HG02885 (cell line): ENCODE data around the gene CCSER1.
"Not testable (repeated sequence)": the region's sequence is repeated elsewhere in the genome, so short reads cannot be mapped to it uniquely, and the experiment has no call there.

Experiments
- ATAC-seq: cut with Tn5 transposase; IDR thresholded peaks from one replicate; pipeline ENCODE4 v1.9.1; 2021; ENCODE audit warnings: mild to moderate bottlenecking; ENCODE audit not compliant: unreplicated experiment, poor library complexity

The CCSER1 gene

GRCh38 chr4:91185061-91185460 lies 1057.9 kb downstream of the CCSER1 start:
- not testable (repeated sequence) for ATAC-seq

GRCh38 chr4:91198951-91199350 lies 1071.8 kb downstream of the CCSER1 start:
- ATAC-seq = no peak

- no peak for ATAC-seq
Measured at GRCh38 chr4:91207535-91207934, 1080.3 kb downstream of the CCSER1 start.

GRCh38 chr4:91212211-91212610 lies 1085.0 kb downstream of the CCSER1 start:
- no peak for ATAC-seq

- ATAC-seq = not testable (repeated sequence)
Measured at GRCh38 chr4:91217831-91218403, 1090.7 kb downstream of the CCSER1 start.

- ATAC-seq = no peak
Measured at GRCh38 chr4:91220315-91220714, 1093.1 kb downstream of the CCSER1 start.

DNA sequence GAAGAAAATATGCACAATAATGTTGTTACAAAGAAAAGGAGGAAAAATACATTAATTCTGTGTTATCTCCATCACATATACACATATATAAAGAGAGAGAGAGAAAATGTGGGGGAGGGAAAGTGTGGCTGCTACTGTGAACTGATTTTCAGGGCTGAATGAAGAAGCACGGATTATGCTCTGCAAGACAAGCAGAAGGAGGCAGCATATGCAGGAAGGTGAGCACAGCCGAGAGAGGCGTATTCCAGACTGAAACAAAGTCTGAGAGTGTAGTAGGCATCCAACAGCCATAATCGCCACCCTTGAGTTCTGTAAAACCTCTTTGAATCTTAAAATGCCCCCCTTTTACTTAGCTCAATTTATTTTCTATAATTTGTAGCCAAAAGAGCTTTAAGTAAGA lies 1094.8 kb downstream of the CCSER1 start:
- ATAC-seq = no peak

DNA sequence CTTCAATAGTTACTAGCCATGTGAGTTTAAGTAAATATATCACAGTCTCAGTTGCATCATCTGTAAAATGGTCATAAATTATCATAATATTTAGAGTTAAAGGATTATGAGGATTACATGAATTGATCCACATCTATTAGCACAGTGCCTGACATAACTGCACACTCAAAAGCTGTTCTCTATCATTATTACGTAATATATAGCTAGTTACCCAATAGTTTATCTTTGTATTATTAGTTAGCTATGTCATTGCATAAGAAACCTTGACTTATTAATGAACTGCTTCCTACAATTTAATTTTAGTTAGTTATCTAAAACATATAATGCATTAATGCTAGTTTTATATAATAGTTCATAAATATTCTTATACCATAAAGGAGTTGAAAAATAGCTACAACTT lies 1099.7 kb downstream of the CCSER1 start:
- ATAC-seq = no peak

DNA sequence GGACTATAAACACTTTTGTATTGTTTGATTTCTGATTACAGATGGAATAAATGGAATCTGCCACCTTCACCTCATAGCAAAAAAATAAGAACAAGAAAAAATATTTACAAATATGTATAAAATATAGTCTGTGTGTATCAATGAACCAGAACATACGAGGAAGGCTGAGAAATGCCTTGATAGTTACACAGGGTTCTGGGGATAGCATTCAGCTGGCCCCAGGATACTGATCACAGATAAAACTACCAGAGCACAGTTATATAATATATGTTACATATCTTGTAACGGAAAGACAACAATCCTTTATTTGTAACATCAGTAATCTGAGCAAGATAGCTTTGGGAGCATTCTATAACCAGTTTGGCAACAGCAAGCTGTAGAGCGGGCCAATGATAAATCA lies 1101.5 kb downstream of the CCSER1 start:
- ATAC-seq = no peak

DNA sequence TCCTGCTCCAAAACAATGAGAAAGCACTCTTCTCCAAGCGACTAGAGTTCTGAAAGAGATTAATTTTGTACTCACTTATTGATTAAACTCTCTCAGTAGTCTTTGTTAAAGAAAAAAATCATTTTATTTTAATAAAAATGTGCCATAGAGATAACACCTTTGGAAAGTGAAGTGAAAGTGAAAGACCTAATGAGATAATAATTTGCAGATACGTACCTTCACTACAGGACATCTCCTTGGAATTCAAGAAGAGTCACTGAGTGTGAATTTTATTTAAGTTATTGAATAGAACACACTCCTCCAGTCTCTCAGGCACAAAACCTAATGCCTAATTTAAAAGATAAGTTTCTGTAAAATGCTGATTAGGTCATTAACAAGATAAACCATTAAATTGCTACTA lies 1106.0 kb downstream of the CCSER1 start:
- ATAC-seq = no peak

- ATAC-seq = no peak
Measured at GRCh38 chr4:91243132-91243531, 1115.9 kb downstream of the CCSER1 start.

- no peak for ATAC-seq
Measured at GRCh38 chr4:91256043-91256442, 1128.8 kb downstream of the CCSER1 start.

DNA sequence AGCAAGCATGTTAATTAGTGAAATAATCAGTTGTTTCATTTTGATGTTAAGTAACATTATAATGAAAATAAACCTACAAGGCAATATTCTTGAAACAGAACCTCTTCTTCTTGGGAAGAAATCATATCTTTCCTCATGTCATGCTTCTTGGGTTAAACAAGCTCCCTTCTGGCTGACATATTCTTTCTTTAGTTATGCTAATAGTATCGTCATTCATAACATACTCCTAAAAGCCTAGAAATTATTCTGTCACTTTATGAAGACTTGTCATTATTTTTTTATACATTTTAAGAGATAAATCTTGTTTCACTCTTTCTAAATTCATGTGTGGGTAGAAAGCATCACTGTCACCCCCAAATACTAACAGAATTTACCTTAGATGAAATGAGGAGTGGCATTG lies 1129.6 kb downstream of the CCSER1 start:
- no peak for ATAC-seq

DNA sequence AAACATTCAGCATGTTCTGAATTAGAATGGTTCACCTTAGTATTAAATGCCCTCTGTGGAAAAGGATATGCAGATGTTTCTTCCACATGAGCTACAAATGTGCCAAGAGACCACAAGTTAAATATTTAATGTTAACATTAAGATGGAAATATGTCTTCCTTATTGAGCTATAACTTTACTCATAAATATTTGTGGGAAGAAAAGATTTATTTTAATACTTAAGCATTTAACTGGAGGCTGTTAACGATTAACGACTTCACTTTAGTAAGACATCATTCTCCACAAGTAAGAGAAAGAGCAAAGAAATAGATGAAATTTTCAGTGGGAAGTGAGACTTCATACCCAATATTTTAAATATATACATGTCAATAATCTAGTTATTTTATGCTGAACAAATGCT lies 1130.5 kb downstream of the CCSER1 start:
- ATAC-seq = no peak

DNA sequence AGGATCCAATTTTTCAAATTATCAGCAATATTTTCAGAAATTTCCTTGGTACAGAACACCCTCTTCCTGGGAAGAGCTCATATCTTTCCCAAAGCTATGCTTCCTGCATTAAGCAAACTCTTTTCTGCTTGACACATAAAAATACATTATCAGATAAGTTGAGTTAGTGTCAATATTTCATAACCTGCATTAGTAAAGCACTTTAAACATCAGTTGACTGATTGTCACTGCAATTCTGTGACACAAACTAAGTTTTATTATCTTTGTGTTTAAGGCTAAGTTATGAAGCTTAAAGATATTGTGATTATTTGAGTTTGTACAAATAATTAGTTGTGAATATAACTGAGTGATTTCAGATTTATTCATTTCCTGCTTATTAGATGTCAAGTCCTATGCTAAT lies 1131.1 kb downstream of the CCSER1 start:
- no peak for ATAC-seq

- ATAC-seq = no peak
Measured at GRCh38 chr4:91267543-91267942, 1140.3 kb downstream of the CCSER1 start.

DNA sequence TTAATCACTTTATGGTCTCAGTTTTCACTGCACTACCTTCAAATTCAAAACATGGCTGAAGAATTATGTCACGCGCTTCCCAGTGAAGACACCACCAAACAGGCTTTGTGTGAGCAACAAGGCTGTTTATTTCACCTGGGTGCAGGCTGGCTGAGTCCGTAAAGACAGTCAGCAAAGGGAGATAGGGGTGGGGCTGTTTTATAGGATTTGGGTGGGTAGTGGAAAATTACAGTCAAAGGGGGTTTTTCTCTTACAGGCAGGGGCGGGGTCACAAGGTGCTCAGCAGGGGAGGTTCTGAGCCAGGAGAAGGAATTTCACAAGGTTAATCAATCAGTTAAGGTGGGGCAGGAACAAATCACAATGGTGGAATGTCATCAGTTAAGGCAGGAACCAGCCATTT lies 1141.3 kb downstream of the CCSER1 start:
- not testable (repeated sequence) for ATAC-seq

GRCh38 chr4:91268913-91269312 lies 1141.7 kb downstream of the CCSER1 start:
- ATAC-seq = no peak

GRCh38 chr4:91279899-91280298 lies 1152.7 kb downstream of the CCSER1 start:
- no peak for ATAC-seq

DNA sequence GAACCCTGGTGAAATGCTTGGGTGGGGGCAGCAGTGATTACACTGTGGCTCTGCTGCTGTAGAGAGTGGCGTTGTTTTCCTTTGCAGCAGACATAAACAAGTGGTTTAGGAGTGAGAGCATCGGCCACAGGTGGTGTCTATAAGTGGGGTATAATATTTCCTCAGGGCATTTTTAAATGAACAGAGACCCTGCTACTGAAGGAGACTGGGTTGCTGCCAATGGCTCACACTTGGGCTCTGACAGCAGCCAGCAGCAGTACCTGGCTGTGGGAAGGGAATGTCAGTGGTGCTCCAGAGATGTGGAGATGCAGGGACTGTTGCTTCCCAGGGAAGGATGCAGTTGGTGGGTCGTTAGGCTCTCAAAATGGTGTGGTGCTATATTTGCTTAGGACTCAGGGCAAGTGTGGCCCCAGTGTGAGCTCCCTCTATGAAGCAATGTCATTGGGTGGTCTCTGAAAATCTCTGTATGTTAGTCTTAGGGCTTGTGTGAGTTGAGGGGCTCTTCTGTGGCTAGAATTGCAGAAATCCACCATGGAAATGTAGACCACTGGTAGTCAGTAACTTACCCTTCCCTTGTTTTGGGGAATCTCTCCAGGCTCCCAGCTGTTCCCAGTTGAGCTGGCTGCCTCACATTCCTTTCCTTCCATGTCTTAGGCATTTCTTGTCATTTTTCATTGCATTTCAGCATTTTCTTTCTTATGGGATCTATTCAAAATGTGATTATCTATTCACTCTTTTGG lies 1153.5 kb downstream of the CCSER1 start:
- ATAC-seq = no peak

- ATAC-seq = no peak
Measured at GRCh38 chr4:91282217-91282616, 1155.0 kb downstream of the CCSER1 start.

DNA sequence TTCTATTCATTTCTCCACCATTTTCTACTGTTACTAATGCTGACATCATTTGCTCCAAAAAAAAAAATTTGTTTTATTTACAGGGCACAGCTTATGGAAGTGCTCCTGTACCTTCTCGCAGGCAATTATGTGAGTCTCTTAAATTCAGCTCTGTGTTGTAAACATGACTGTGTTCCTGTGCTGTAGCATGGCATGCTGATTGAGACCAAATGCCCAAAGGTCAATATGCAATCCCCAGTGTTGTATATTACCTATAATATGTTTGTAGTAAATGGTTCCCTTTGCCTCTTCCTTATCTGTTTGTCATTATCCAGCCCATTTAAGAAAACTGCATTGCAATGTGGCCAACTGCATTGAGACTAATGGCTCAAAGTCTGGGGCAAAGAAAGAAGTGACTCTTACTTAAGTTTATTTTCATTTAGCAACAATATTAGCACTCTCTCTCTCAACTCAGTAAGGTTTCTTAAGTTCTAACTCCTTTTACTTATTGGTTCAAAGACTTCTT lies 1156.6 kb downstream of the CCSER1 start:
- no peak for ATAC-seq
